ENCODE measurements around the gene EIF4E1B. TPM values are rescaled to one million over a fixed set of nuclear protein-coding genes. Genes with fewer than 3 reads are reported as not detected.
A peak's percentile ranks its signal among the peaks of the same experiment; 100 is the strongest.

The EIF4E1B gene
- total RNA-seq, 1 experiment from 2014 or later, result not detected

GRCh38 chr5:176663566-176663965 is 33.1 kb downstream of the EIF4E1B start:
- DNase-seq (ENCODE audit: low read depth), result no peak

DNA sequence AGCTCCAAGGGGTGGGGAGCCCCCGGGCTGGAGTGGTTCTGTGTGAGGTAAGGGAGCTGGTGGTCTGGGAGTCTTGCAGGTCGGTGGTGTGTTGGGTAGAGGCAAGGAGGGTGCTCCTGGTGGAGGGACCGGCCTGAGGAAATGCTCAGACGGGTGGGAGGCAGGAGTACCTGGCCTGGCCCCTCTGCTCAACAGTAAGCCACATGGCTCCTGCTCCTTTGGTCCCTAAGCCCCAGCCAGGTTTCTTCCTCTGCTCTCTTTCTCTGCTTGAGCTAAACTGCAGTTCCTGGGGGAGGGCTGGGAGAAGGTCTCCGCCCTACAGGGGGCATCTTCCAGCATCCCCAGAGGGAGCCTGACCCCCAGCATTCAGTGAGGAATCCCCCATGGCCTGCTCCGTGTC is 34.0 kb downstream of the EIF4E1B start:
- no peak for DNase-seq (ENCODE audit: low read depth)

DNA sequence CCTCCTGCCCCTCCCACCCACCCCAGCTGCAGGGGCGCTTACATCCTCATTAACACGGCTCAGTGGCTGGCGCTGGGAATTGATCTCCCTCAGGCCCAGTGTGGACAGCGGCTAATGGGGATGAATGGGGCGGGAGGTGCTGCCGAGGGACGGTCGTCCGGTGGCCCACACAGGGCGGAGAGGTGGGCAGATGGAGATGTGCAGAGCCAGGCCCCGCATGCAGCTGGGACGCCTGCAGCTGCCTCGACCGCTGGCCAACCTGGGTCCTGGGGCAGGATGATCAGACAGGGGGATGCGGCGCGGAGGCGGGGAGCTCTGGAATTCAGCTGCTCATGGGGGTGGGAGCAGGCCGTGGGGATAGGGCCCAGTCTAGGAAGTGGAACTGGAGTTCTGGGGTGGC is 34.4 kb downstream of the EIF4E1B start:
- no peak for DNase-seq (ENCODE audit: low read depth)

- DNase-seq (ENCODE audit: low read depth), result no peak
Measured at GRCh38 chr5:176665517-176665916, 35.0 kb downstream of the EIF4E1B start.

GRCh38 chr5:176667637-176668036 is 37.2 kb downstream of the EIF4E1B start:
- no peak for DNase-seq (ENCODE audit: low read depth)

GRCh38 chr5:176670449-176670848 is 40.0 kb downstream of the EIF4E1B start:
- no peak for DNase-seq (ENCODE audit: low read depth)

- DNase-seq (ENCODE audit: low read depth), result no peak
Measured at GRCh38 chr5:176671399-176671798, 40.9 kb downstream of the EIF4E1B start.

DNA sequence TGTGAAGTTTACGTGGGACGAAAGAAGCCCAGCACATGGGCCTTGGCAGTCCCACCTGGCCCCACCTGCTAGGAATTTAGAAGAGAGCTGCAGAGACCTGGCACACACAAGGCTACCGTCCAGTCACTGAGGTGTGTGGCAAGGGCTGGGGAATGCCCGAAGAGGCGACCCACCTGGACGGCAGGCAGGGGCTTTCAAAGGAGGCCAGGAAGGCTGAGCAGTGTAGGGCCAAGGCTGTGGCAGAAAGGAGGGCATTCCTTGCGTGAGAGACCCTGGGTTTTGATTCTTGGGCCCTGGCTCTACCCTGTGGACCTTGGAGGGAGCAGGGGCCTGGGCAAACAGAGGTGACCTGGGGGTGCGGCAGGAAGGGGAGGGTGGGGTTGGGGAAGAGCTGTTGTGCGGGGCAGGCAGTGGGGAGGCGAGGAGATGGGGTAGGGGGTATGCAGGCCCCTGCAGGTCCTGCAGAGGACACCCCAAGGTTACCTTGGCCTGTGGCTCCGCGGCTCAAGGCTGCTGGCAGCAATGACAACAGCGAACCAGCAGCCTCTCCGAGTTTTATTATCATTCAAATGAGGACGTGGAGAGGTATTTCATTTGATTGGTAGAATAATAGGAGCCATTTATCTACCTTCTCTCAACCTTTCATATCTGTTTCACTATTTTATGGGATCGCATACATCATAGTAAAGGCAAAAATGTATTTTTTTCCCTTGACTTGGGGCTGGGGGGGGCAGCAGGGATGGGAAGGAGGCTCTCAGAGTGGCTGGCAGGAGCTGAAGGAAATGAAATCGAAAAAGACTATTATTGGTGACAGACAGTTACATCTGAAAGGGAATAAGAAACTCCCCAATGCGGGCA is 41.6 kb downstream of the EIF4E1B start:
- DNase-seq (ENCODE audit: low read depth), result no peak

DNA sequence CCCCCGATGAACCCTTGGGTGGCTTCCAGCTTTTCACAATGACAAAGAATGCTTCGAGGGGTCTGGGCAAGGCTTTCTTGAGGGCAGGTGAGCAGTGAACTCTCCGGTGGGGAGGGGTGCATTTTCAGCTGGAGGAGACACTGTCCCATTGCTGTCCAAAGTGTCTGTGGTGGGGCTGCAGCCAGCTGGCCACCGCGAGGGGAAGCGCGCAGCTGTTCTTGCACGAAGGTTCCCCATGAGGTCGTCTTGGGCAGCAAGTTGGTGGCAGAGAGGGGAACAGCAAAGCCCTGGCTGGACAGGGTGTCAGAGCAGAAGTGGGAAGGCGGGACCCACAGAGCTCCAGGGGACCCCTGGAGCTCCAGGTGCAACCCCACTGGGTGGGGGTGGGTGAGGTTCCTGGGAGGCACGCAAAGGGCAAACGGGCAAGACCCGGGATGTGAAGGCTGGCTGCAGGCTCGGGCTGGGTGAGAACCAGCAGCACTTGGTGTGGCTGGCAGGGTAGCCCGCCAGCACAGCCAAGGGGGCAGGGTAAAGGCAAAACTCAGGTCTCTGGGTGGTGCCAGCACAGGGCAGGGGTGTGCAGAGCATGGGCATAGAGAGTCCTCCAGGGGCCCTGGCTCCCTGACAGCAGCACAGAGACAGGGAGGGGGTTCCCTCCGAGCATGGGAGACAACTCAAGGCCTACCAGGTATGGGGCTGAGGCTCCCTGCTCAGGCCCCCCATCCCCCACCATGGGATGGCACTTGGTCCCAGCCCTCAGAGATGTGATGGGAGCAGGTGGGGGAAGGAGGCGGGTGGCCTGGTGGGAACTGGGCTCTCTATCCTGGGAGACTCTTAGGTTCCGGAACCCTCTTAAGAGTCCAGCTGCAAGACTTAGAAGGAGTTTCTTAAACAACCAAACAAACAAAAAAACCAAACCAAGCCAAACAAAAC is 43.4 kb downstream of the EIF4E1B start:
- no peak for DNase-seq (ENCODE audit: low read depth)

DNA sequence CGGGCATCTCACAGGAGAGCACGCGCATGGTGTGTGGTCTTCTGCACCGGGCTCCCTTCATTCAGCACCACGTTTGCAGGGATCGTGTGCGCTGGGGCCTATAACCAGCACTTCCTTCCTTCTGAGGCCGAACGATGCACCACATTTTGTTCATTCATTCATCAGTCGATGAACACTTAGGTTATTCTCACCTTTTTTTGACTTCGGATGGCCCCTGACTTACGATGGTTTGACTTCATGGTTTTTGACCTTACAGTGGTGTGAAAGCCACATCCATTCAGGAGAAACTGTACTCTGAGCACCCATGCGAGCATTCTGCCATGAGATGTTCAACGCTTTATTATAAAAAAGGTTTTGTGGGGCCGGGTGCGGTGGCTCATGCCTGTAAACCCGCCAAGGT is 44.3 kb downstream of the EIF4E1B start:
- DNase-seq (ENCODE audit: low read depth), result no peak

GRCh38 chr5:176675676-176676360 is 45.3 kb downstream of the EIF4E1B start:
- no peak for DNase-seq (ENCODE audit: low read depth)

GRCh38 chr5:176676361-176676824 is 45.9 kb downstream of the EIF4E1B start:
- DNase-seq (ENCODE audit: low read depth), result peak; percentile 39

DNA sequence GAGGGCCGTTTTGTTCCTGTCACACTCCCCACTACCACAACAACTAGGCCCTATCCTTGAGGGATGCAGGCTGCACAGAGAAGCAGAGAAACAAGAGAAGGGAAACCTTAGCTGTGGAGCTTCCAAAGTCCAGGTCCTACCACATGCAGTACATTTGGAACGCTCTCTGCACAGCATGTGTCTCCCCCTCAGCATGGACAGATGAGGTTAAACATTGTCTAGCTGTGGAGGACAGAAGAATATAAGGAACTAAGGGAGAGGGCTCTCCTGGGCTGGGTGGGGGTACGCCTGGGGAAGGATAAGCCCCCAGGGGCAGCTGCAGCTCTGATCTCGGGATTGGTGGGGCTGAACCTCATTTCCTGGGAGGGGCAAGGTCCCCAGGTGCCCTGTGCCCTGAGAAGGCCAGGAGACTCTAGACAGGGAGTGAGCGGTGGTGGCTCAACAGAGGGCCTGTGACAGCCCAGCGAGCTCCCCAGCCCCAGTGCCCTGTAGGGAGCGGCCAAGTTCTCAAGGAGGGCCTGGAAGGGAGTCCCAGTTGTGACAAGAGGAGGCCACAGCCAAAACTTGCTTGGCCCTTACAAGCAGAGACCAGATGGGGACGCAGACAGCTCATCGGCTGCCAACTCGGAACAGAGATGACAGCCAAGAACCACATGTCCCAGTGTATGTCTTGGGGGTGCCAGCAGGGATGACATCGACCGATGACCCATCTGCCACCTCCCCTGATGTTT is 46.9 kb downstream of the EIF4E1B start:
- no peak for DNase-seq (ENCODE audit: low read depth)

DNA sequence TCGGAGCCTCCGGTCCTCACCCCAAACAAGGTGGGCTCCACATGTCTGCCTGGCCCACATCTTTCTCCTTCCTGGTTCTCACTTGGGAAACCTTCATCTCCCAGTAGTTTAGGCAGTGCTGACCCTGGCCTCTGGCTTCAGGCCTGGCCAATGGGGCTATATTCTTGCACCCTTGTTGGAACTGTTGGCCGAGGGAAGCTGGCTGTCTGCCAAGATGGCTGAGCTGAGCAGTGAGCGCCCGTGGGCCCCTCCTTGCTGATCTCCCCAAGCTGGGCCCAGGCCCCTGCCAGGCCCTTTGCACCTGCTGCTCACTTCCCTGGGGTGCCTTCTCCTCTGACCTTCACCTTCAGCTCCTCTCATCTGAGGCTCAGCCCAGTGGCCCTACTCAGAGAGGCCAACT is 48.1 kb downstream of the EIF4E1B start:
- no peak for DNase-seq (ENCODE audit: low read depth)

GRCh38 chr5:176679365-176680225 is 49.1 kb downstream of the EIF4E1B start:
- DNase-seq (ENCODE audit: low read depth), result no peak

GRCh38 chr5:176680226-176680563 is 49.7 kb downstream of the EIF4E1B start:
- DNase-seq (ENCODE audit: low read depth), result no peak

- DNase-seq (ENCODE audit: low read depth), result no peak
Measured at GRCh38 chr5:176682016-176682531, 51.6 kb downstream of the EIF4E1B start.

DNA sequence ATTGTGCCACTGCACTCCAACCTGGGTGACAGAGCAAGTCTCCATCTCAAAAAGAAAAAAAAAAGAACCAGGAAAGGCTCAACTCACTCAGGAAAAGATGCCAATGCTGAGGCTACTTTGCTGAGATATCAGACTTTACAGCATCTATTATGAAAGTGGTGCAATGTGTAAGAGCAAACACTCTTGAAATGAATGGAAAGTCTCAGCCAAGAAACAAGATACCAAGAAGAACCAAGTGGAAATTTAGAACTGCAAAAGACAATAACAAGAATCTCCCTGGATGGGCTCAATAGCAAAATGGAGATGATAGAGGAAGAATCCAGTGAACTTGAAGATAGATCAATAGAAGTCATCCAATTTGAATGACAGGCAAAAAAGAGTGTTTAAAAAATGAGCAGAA is 54.5 kb downstream of the EIF4E1B start:
- DNase-seq (ENCODE audit: low read depth), result no peak

DNA sequence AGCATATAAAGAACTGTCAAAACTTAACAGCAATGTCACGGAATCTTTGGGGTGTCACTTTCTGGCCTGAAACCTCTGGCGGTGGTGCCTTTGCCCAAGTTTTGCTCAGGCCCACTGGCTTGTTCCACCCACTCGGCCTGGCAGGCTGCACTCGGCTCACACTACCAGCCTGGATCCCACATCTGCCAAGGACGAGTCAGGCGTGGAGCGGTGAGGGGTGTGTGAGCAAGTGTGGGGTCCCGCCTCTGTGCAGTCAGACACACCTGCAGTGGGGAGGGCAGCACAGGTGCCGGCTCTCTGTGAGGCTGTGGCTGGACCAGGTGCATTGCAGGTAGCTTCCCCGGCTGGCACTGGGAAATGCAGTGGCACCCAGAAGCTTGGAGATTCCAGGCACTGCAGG is 56.8 kb downstream of the EIF4E1B start:
- DNase-seq (ENCODE audit: low read depth), result no peak

GRCh38 chr5:176687881-176688280 is 57.4 kb downstream of the EIF4E1B start:
- no peak for DNase-seq (ENCODE audit: low read depth)
